Endothelial cell (in vitro differentiated cells): Measurements from ENCODE around the gene COL6A3. TPM values are rescaled to one million over a fixed set of nuclear protein-coding genes. Genes with fewer than 3 reads are reported as not detected.

Experiments
- DNase-seq: peaks from one replicate; pipeline ENCODE4 v3.0.0; 2021; ENCODE audit warnings: low spot score
- H3K27ac Mint-ChIP-seq: one replicate; pipeline ENCODE4 v1.8.0; 2021; ENCODE audit warnings: mixed read lengths, inconsistent platforms; ENCODE audit not compliant: unreplicated experiment
- H3K27me3 Mint-ChIP-seq: one replicate; pipeline ENCODE4 v1.8.0; 2021; ENCODE audit warnings: mild to moderate bottlenecking, moderate library complexity, mixed read lengths, inconsistent platforms; ENCODE audit not compliant: unreplicated experiment
- H3K36me3 Mint-ChIP-seq: one replicate; pipeline ENCODE4 v1.8.0; 2021; ENCODE audit warnings: mild to moderate bottlenecking, low read depth, mixed read lengths, inconsistent platforms; ENCODE audit not compliant: unreplicated experiment
- H3K4me1 Mint-ChIP-seq: one replicate; pipeline ENCODE4 v1.8.0; 2021; ENCODE audit warnings: mild to moderate bottlenecking, mixed read lengths, inconsistent platforms; ENCODE audit not compliant: unreplicated experiment
- H3K4me3 Mint-ChIP-seq: one replicate; pipeline ENCODE4 v1.8.0; 2021; ENCODE audit warnings: mild to moderate bottlenecking, mixed read lengths, inconsistent platforms; ENCODE audit not compliant: unreplicated experiment
- H3K9me3 Mint-ChIP-seq: one replicate; pipeline ENCODE4 v1.8.0; 2021; ENCODE audit warnings: mixed read lengths, inconsistent platforms; ENCODE audit not compliant: unreplicated experiment
- total RNA-seq: library from RNA; stranded (reverse); fragmentation: NEBNext Ultra II Directional; extraction: Animal tissue kit (Norgen Biotek cat#: 25700); gene quantifications from one replicate; pipeline ENCODE4 v1.2.1, GENCODE V29; 2021; ENCODE audit not compliant: unreplicated experiment
- TF ChIP-seq, protein P1 (sequence below): fragments of 200-600 bp; sonication (generic); IDR thresholded peaks from one replicate; pipeline ENCODE4 v1.5.0; 2021; ENCODE audit warnings: antibody characterized with exemption; ENCODE audit not compliant: unreplicated experiment

COL6A3 gene
- total RNA-seq, 1 donor from 2014 or later, result 1.6 TPM

DNA sequence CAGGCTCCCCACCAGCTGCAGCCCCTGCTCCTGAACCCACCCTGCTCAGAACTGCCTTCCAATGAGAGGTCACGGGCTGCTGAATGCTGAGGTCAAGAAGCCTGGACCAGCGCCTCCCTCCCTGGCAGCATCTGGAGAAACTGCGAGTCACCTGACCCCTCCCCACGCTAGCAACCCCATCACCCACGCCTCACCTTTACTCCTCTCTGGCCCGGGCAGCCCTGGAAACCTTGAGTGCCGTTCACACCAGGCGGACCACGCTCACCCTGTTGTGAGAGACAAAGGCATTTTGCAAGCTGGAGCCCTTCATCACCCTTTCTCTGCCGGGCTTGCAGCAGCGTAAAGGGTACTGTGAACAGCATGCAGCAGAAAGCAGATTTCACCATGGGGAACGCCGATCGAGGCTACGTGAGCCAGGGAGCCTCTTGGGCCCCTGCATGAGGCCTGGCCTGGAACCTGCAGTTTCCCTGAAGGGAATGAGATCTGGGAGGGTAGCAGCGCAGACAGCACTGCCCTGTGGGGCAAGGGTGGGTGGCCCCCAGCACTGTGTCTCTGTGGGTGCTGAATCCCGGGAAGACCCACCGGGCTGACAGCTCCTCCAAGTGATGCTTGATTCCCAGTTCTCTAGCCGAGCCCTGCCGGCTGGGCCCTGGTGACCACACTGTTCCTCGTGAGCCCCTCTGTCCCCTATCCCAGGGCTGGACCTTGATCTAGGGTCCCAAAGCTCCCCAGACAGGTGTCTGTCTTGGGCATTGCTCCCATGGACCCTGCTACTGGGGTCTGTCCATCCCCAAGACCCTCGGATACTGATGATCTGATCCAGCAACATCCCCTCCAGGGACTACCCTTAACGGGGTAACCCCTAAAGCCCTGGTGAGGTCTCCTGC, 53.8 kb downstream of the COL6A3 start:
- Mint-ChIP-seq H3K27ac (no peak overlapping the region), H3K4me1 (no peaks in the 10 kb centered on the region), H3K4me3 (no peak overlapping the region), H3K9me3 (no peaks in the 10 kb centered on the region), H3K36me3 (no peaks in the 10 kb centered on the region), H3K27me3 (no peaks in the 10 kb centered on the region)
- TF ChIP-seq, protein P1, sequence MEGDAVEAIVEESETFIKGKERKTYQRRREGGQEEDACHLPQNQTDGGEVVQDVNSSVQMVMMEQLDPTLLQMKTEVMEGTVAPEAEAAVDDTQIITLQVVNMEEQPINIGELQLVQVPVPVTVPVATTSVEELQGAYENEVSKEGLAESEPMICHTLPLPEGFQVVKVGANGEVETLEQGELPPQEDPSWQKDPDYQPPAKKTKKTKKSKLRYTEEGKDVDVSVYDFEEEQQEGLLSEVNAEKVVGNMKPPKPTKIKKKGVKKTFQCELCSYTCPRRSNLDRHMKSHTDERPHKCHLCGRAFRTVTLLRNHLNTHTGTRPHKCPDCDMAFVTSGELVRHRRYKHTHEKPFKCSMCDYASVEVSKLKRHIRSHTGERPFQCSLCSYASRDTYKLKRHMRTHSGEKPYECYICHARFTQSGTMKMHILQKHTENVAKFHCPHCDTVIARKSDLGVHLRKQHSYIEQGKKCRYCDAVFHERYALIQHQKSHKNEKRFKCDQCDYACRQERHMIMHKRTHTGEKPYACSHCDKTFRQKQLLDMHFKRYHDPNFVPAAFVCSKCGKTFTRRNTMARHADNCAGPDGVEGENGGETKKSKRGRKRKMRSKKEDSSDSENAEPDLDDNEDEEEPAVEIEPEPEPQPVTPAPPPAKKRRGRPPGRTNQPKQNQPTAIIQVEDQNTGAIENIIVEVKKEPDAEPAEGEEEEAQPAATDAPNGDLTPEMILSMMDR, result no peak
- DNase-seq, result no peak

DNA sequence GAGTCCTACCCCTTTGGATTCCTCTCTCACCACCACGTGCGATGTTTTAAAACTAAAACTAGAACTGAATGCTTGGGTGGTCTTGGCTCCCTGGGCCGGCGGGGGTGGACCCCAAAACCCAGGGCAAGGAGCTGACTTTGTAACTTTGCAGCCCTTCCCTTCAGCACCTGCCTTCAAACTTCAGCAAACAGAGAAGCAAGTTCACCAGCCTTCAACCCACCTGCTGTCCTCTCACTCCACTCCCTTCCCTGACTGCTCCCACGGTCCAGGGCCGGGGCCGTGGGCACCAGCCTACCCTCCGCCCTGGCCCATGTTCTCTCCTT, 54.5 kb downstream of the COL6A3 start:
- Mint-ChIP-seq H3K4me3 (no peak overlapping the region), H3K9me3 (no peaks in the 10 kb centered on the region), H3K27me3 (no peaks in the 10 kb centered on the region), H3K4me1 (no peaks in the 10 kb centered on the region), H3K27ac (no peak overlapping the region), H3K36me3 (no peaks in the 10 kb centered on the region)
- no peak for DNase-seq
- TF ChIP-seq, protein P1, result no peak

DNA sequence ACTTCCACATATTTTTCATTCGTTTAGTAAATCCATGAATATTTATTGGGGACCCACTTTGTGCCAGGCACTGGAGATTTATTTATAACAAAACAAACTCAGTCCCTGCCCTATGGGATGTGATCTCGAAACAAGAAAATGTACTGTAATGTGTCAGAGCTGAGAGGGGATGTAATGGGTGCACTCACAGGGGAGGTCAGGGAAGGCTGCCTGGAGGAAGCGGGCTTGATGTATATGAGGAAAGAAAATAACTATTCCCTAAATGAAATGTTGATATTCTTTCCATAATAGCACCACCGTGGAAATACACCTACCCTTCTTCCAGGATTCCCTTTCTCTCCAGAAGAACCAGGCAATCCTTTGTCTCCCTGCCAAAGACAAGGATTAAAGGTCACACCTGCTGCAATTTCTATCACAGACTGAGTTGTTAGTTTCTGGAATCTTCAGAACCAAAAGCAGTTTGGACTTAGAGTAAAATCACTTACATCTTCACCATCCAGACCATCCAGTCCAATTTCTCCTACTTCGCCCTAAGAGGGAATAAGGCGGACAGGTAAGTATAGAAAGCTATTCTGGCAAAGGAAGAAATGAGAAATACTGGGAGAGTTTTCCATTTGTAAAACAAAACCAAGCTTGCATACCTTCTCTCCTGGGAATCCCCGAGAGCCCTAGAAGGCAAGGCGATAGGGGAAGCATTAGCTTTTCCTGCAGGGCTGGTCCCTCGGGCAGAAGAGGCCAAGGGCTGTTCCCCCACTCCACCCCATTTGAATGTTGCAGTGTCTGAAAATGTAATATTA, 55.0 kb downstream of the COL6A3 start:
- H3K27ac Mint-ChIP-seq, result no peak overlapping the region
- no peak overlapping the region for H3K4me3 Mint-ChIP-seq
- H3K9me3 Mint-ChIP-seq, result no peaks in the 10 kb centered on the region

DNA sequence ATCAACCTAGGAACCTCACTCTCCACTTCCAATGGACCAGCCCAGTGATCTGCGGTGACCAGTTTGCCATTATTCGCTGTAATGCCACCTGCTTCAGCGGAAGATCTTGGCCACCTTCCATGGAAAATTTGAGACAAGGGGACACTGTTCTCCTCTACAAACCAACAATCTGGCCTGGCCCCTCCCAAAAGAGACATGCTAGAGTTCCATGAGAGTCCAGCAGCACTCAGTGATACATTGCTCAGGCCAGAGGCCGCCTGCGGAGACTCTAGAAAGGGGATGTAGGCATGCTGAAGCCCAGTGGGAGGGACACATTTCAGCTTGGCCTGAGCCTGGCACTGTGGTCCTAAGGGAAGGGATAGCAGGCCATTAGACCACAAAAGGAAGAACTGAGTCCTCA, 58.3 kb downstream of the COL6A3 start:
- H3K4me1 Mint-ChIP-seq, result no peaks in the 10 kb centered on the region
- no peaks in the 10 kb centered on the region for H3K36me3 Mint-ChIP-seq
- DNase-seq, result no peak

More for the DNA sequence above, 55.0 kb downstream of the COL6A3 start:
- DNase-seq, result no peak
- TF ChIP-seq, protein P1, result no peak
- H3K4me1 Mint-ChIP-seq, result no peaks in the 10 kb centered on the region
- no peaks in the 10 kb centered on the region for H3K36me3 Mint-ChIP-seq
- H3K27me3 Mint-ChIP-seq, result no peaks in the 10 kb centered on the region

More for the DNA sequence above, 58.3 kb downstream of the COL6A3 start:
- TF ChIP-seq, protein P1, result no peak
- Mint-ChIP-seq H3K27me3 (peaks cover 2% of the 10 kb centered on the region), H3K9me3 (no peaks in the 10 kb centered on the region), H3K4me3 (no peak overlapping the region), H3K27ac (no peak overlapping the region)
